Smooth muscle cell of the pulmonary artery (primary cell): ENCODE measurements around the gene OARD1. TPM values are rescaled to one million over a fixed set of nuclear protein-coding genes. Genes with fewer than 3 reads are reported as not detected.

Source experiments
- total RNA-seq: library from RNA; depleted of rRNA; stranded (reverse); fragments of >200 nt; gene quantifications from 2 replicates; pipeline ENCODE4 v1.2.3, GENCODE V29; 2014

OARD1 gene
- total RNA-seq: 7.5 and 8.5 TPM in 2 replicates

GRCh38 chr6:41071923-41072835 lies at the start of gene OARD1:
OARD1 (minus strand) TSS chr6:41072356; CDS start chr6:41071634, 722 bp downstream.

GRCh38 chr6:41072836-41073202 lies 663 bp upstream of the OARD1 start, which contains the start of gene NFYA:
NFYA (plus strand) TSS chr6:41072974; CDS start chr6:41079090, 6,116 bp downstream.

GRCh38 chr6:41053041-41053440 lies 19.1 kb downstream of the OARD1 start, which contains the start of gene APOBEC2:
APOBEC2 (plus strand) TSS chr6:41053202; CDS start chr6:41053348, 146 bp downstream.

GRCh38 chr6:41042226-41043055 lies 29.7 kb downstream of the OARD1 start, which contains the start of gene TSPO2:
TSPO2 (plus strand) TSS chr6:41042467; CDS start chr6:41042986, 519 bp downstream.

GRCh38 chr6:41039060-41039998 lies 32.8 kb downstream of the OARD1 start, which contains the start of gene UNC5CL:
UNC5CL (minus strand) TSS chr6:41039221; CDS start chr6:41035074, 4,147 bp downstream.

Other genes with a start within 250 kb of the OARD1 start
- gene UNC5CL, start 33.1 kb downstream of the OARD1 start, total RNA-seq: under 0.01 and 0.07 TPM in 2 replicates
- not detected in 2 replicates for gene TSPO2, start 29.9 kb downstream of the OARD1 start, total RNA-seq
- not detected in 2 replicates for gene APOBEC2, start 19.2 kb downstream of the OARD1 start, total RNA-seq
- gene NFYA, start 618 bp upstream of the OARD1 start, total RNA-seq: 16.3 and 20.3 TPM in 2 replicates
- not detected in 2 replicates for gene TREML1, start 82.0 kb upstream of the OARD1 start, total RNA-seq
- not detected in 2 replicates for gene TREM2, start 90.8 kb upstream of the OARD1 start, total RNA-seq
- gene TREML2, start 128.8 kb upstream of the OARD1 start, total RNA-seq: 0.07 TPM in 1 of 2 replicates, not detected in the other
- not detected in 2 replicates for gene TREML4, start 156.0 kb upstream of the OARD1 start, total RNA-seq
- 1.5 and 19.5 TPM in 2 replicates for gene TREM1, start 214.3 kb upstream of the OARD1 start, total RNA-seq